HEK293 (cell line): ENCODE data around the gene GNPTG.

ENCODE experiments used
- CTCF ChIA-PET: fragments of 350-600 bp; formaldehyde crosslinking; extraction: SDS; loops from one replicate; lab custom pipeline; 2021; ENCODE audit warnings: antibody characterized with exemption; lab: Yijun Ruan, JAX
- POLR2A ChIA-PET: fragments of 300-600 bp; formaldehyde crosslinking; extraction: SDS; loops from one replicate; lab custom pipeline; 2020; ENCODE audit warnings: antibody characterized with exemption, inconsistent platforms; lab: Yijun Ruan, JAX
- H3K27ac ChIP-seq: fragments of 200-500 bp; sonication (Bioruptor generic); 2 replicates; pipeline ENCODE4 v1.5.1; 2014; ENCODE audit warnings: low read depth, low read length, control low read depth, inconsistent platforms; ENCODE audit errors: extremely low read depth
- H3K36me3 ChIP-seq, 2 experiments: fragments of 200-500 bp in 1 of 2; sonication (Bioruptor generic) in 1 of 2; 1 replicate in 1 of 2; 2 replicates in 1 of 2; pipeline ENCODE4 v1.5.1; 2014 to 2017; ENCODE audit warnings: inconsistent platforms in 2 of 2, low read length in 2 of 2; ENCODE audit not compliant: control insufficient read depth in 2 of 2, insufficient read depth in 1 of 2
- H3K4me1 ChIP-seq: fragments of 200-500 bp; sonication (Bioruptor generic); 2 replicates; pipeline ENCODE4 v1.5.1; 2014; ENCODE audit warnings: mild to moderate bottlenecking, low read length, inconsistent platforms; ENCODE audit not compliant: control insufficient read depth, insufficient read depth
- H3K4me3 ChIP-seq: 2 replicates; pipeline ENCODE4 v1.5.1; 2011; ENCODE audit warnings: low read depth, mild to moderate bottlenecking, control low read depth, low read length, moderate library complexity
- H3K9me3 ChIP-seq: fragments of 200-500 bp; sonication (Bioruptor generic); 2 replicates; pipeline ENCODE4 v1.5.1; 2014; ENCODE audit warnings: low read depth, low read length, inconsistent platforms; ENCODE audit not compliant: control insufficient read depth, insufficient read depth
- BCL11B ChIP-seq: fragments of 450-650 bp; formaldehyde crosslinking; IDR thresholded peaks from 2 replicates; pipeline ENCODE4 v1.5.1; 2016; ENCODE audit warnings: low read depth, missing biosample characterization, missing genetic modification characterization
- CTCF ChIP-seq: fragments of 450-650 bp; formaldehyde crosslinking; IDR thresholded peaks from 2 replicates; pipeline ENCODE4 v1.5.1; 2016; ENCODE audit warnings: missing biosample characterization, missing genetic modification characterization
- KLF17 ChIP-seq: fragments of 450-650 bp; formaldehyde crosslinking; IDR thresholded peaks from 2 replicates; pipeline ENCODE4 v1.5.1; 2016; ENCODE audit warnings: missing biosample characterization, missing genetic modification characterization
- SCRT1 ChIP-seq: fragments of 450-650 bp; formaldehyde crosslinking; IDR thresholded peaks from 2 replicates; pipeline ENCODE4 v1.5.1; 2016; ENCODE audit warnings: missing biosample characterization, missing genetic modification characterization, borderline replicate concordance
- TSHZ1 ChIP-seq: fragments of 450-650 bp; formaldehyde crosslinking; IDR thresholded peaks from 2 replicates; pipeline ENCODE4 v1.5.1; 2016; ENCODE audit warnings: missing biosample characterization, missing genetic modification characterization, borderline replicate concordance
- ZBTB20 ChIP-seq: fragments of 450-650 bp; formaldehyde crosslinking; IDR thresholded peaks from 2 replicates; pipeline ENCODE4 v1.5.1; 2016; ENCODE audit warnings: missing biosample characterization, missing genetic modification characterization
- ZBTB26 ChIP-seq: fragments of 450-650 bp; formaldehyde crosslinking; optimal IDR thresholded peaks from 2 replicates; pipeline ENCODE3; 2016; ENCODE audit warnings: missing biosample characterization, mild to moderate bottlenecking, missing genetic modification characterization
- ZFP69B ChIP-seq: fragments of 450-650 bp; formaldehyde crosslinking; IDR thresholded peaks from 2 replicates; pipeline ENCODE4 v1.5.1; 2016; ENCODE audit warnings: missing biosample characterization, missing genetic modification characterization
- ZIC2 ChIP-seq: fragments of 450-650 bp; formaldehyde crosslinking; IDR thresholded peaks from 2 replicates; pipeline ENCODE4 v1.5.1; 2016; ENCODE audit warnings: missing biosample characterization, missing genetic modification characterization
- ZNF155 ChIP-seq: fragments of 450-650 bp; formaldehyde crosslinking; IDR thresholded peaks from 2 replicates; pipeline ENCODE4 v1.5.1; 2016; ENCODE audit warnings: missing biosample characterization, missing genetic modification characterization
- ZNF19 ChIP-seq: fragments of 450-650 bp; formaldehyde crosslinking; IDR thresholded peaks from 2 replicates; pipeline ENCODE4; 2016; ENCODE audit warnings: missing biosample characterization, missing genetic modification characterization, low read depth
- ZNF202 ChIP-seq: fragments of 450-650 bp; formaldehyde crosslinking; IDR thresholded peaks from 2 replicates; pipeline ENCODE4 v1.5.1; 2016; ENCODE audit warnings: missing biosample characterization, missing genetic modification characterization, borderline replicate concordance
- ZNF341 ChIP-seq: fragments of 450-650 bp; formaldehyde crosslinking; IDR thresholded peaks from 2 replicates; pipeline ENCODE4; 2016; ENCODE audit warnings: low read depth, missing biosample characterization, missing genetic modification characterization
- ZNF366 ChIP-seq: fragments of 450-650 bp; formaldehyde crosslinking; conservative IDR thresholded peaks from 2 replicates; pipeline ENCODE4 v1.5.1; 2016; ENCODE audit warnings: missing biosample characterization, missing genetic modification characterization
- ZNF513 ChIP-seq: fragments of 450-650 bp; IDR thresholded peaks from 2 replicates; pipeline ENCODE4 v1.5.1; 2018; ENCODE audit warnings: missing biosample characterization, missing genetic modification characterization
- ZNF544 ChIP-seq: fragments of 450-650 bp; formaldehyde crosslinking; IDR thresholded peaks from 2 replicates; pipeline ENCODE4 v1.5.0; 2017; ENCODE audit warnings: missing biosample characterization, missing genetic modification characterization
- ZNF629 ChIP-seq: fragments of 450-650 bp; formaldehyde crosslinking; IDR thresholded peaks from 2 replicates; pipeline ENCODE4 v1.5.1; 2017; ENCODE audit warnings: missing biosample characterization, missing genetic modification characterization
- ZNF658 ChIP-seq: fragments of 450-650 bp; formaldehyde crosslinking; IDR thresholded peaks from 2 replicates; pipeline ENCODE4; 2016; ENCODE audit warnings: missing biosample characterization, missing genetic modification characterization
- ZNF76 ChIP-seq: fragments of 450-650 bp; formaldehyde crosslinking; IDR thresholded peaks from 2 replicates; pipeline ENCODE4; 2016; ENCODE audit warnings: low read depth, missing biosample characterization, missing genetic modification characterization, borderline replicate concordance
- ZNF776 ChIP-seq: fragments of 450-650 bp; formaldehyde crosslinking; IDR thresholded peaks from 2 replicates; pipeline ENCODE4 v1.5.0; 2017; ENCODE audit warnings: missing biosample characterization, missing genetic modification characterization, borderline replicate concordance
- ZSCAN16 ChIP-seq: fragments of 450-650 bp; formaldehyde crosslinking; IDR thresholded peaks from 2 replicates; pipeline ENCODE4 v1.5.1; 2016; ENCODE audit warnings: missing biosample characterization, missing genetic modification characterization
- ZSCAN4 ChIP-seq: fragments of 450-650 bp; formaldehyde crosslinking; IDR thresholded peaks from 2 replicates; pipeline ENCODE4 v1.5.1; 2017; ENCODE audit warnings: missing biosample characterization, missing genetic modification characterization
- TF ChIP-seq, protein P1 (sequence below): fragments of 450-650 bp; formaldehyde crosslinking; IDR thresholded peaks from 2 replicates; pipeline ENCODE4 v1.5.1; 2016; ENCODE audit warnings: missing biosample characterization, missing genetic modification characterization

GNPTG gene

DNA sequence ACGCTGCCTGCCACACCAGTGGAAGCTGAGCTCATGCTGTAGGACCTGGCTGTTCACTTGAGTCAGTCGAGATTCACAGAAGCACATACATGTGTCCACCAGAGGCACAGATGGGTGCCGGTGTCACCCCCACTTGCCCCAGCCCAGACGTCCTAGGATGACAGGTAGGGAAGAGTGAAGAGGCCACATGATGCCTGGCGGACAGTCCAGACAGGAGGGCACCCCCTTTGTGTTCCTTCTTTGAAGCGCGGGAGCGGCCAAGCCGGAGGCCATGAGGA, 33.5 kb upstream of the GNPTG start (continued):
- no peak for TF ChIP-seq ZBTB20 (tag by site-specific recombination)
- no peak for TF ChIP-seq ZNF202 (tag by site-specific recombination)
- TF ChIP-seq ZNF76 (tag by site-specific recombination) = no peak
- no peak for TF ChIP-seq ZNF155
- no peak for TF ChIP-seq KLF17 (tag by site-specific recombination)

- H3K9me3 ChIP-seq = no peaks in the 10 kb centered on the region
- no peak overlapping the region for H3K4me3 ChIP-seq
- peaks cover 25 to 90% of the 10 kb centered on the region in 2 experiments; a peak in 2 of 3 replicates for H3K36me3 ChIP-seq
- H3K27ac ChIP-seq = no peak overlapping the region
- TF ChIP-seq ZBTB26 (tag by site-specific recombination) (no peak), ZNF341 (tag by site-specific recombination) (no peak), ZSCAN16 (tag by site-specific recombination) (no peak), ZSCAN4 (tag by site-specific recombination) (no peak), TSHZ1 (tag by site-specific recombination) (no peak), ZNF366 (tag by site-specific recombination) (no peak), ZNF19 (no peak), ZNF629 (tag by site-specific recombination) (no peak), ZNF544 (tag by site-specific recombination) (no peak), ZNF776 (tag by site-specific recombination) (no peak), BCL11B (tag by site-specific recombination) (no peak), SCRT1 (tag by site-specific recombination) (no peak), CTCF (tag by site-specific recombination) (no peak), ZNF513 (no peak), ZNF658 (tag by site-specific recombination) (no peak), ZIC2 (tag by site-specific recombination) (no peak), ZFP69B (tag by site-specific recombination) (no peak)
- TF ChIP-seq, protein P1, sequence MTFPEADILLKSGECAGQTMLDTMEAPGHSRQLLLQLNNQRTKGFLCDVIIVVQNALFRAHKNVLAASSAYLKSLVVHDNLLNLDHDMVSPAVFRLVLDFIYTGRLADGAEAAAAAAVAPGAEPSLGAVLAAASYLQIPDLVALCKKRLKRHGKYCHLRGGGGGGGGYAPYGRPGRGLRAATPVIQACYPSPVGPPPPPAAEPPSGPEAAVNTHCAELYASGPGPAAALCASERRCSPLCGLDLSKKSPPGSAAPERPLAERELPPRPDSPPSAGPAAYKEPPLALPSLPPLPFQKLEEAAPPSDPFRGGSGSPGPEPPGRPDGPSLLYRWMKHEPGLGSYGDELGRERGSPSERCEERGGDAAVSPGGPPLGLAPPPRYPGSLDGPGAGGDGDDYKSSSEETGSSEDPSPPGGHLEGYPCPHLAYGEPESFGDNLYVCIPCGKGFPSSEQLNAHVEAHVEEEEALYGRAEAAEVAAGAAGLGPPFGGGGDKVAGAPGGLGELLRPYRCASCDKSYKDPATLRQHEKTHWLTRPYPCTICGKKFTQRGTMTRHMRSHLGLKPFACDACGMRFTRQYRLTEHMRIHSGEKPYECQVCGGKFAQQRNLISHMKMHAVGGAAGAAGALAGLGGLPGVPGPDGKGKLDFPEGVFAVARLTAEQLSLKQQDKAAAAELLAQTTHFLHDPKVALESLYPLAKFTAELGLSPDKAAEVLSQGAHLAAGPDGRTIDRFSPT (tag by site-specific recombination) = no peak
- TF ChIP-seq, all 188 proteins: peak for 0
- ChIA-PET POLR2A (no interaction called here), CTCF (interaction anchor here (0.9 kb wide), 1 partner anchor 62 kb away, joined by 3 read pairs; no protein-coding TSS in a partner anchor)
- no peaks in the 10 kb centered on the region for H3K4me1 ChIP-seq
These were observed 32.7 kb upstream of the GNPTG start for GRCh38 chr16:1319041-1319440.
